ENCODE results near the gene IKZF1. TPM values are rescaled to one million over a fixed set of nuclear protein-coding genes. Genes with fewer than 3 reads are reported as not detected.

IKZF1 gene
- total and polyA plus RNA-seq, 2 of the 13 experiments (the other 11 are each of a cell fraction or from before 2014, with no cell fraction given) = not detected

- TF ChIP-seq HOMEZ (CRISPR knock-in tag; IDR thresholded peaks at IDR 0.05; ENCODE audit: low read depth) = peak; percentile 28; the same call in 1 of the 2 replicates
- no peak for TF ChIP-seq RARG (CRISPR knock-in tag; IDR thresholded peaks at IDR 0.05; ENCODE audit: low read depth)
- peak; percentile 71; the same call in 1 of the 2 replicates for TF ChIP-seq SIN3B (IDR thresholded peaks at IDR 0.05; ENCODE audit: low read length)
- peak; percentile 64 for TF ChIP-seq MXD1 (CRISPR knock-in tag; IDR thresholded peaks at IDR 0.05)
- peak; percentile 31; the same call in 1 of the 2 replicates for TF ChIP-seq MAZ (IDR thresholded peaks at IDR 0.05; ENCODE audit: borderline replicate concordance, low read depth, low read length)
- TF ChIP-seq MAZ (CRISPR knock-in tag; IDR thresholded peaks at IDR 0.05; ENCODE audit: low read depth) = peak; percentile 67
- peak; percentile 87; the same call in 1 of the 2 replicates for TF ChIP-seq KDM5B (CRISPR knock-in tag; IDR thresholded peaks at IDR 0.05; ENCODE audit: borderline replicate concordance)
- peak; percentile 96 for TF ChIP-seq DR1 (CRISPR knock-in tag; IDR thresholded peaks at IDR 0.05)
- peak; percentile 32; the same call in 1 of the 2 replicates for TF ChIP-seq PHF21A (CRISPR knock-in tag; IDR thresholded peaks at IDR 0.05)
- peak; percentile 18; the same call in 1 of the 2 replicates for TF ChIP-seq ZNF704 (CRISPR knock-in tag; IDR thresholded peaks at IDR 0.05; ENCODE audit: borderline replicate concordance)
- peak; percentile 75; the same call in 1 of the 2 replicates for TF ChIP-seq ZNF274 (CRISPR knock-in tag; IDR thresholded peaks at IDR 0.05)
- peak in 1 of 2 experiments; percentile 90; a peak in 2 of 4 replicates for TF ChIP-seq KLF16 (CRISPR knock-in tag; IDR thresholded peaks at IDR 0.05)
- TF ChIP-seq FOSL2 (CRISPR knock-in tag; IDR thresholded peaks at IDR 0.05) = peak; percentile 32; the same call in 1 of the 2 replicates
- peak; percentile 80 for TF ChIP-seq ASH2L (IDR thresholded peaks at IDR 0.05; ENCODE audit: insufficient read length, low read depth, low read length)
- peak; percentile 64; the same call in 1 of the 2 replicates for TF ChIP-seq ZNF563 (CRISPR knock-in tag; IDR thresholded peaks at IDR 0.05)
- TF ChIP-seq GPBP1L1 (CRISPR knock-in tag; IDR thresholded peaks at IDR 0.05) = no peak
- TF ChIP-seq EP300 (IDR thresholded peaks at IDR 0.05; ENCODE audit: low read depth in 2 of 2, low read length in 2 of 2) = no peak
- TF ChIP-seq EP300 (CRISPR knock-in tag; IDR thresholded peaks at IDR 0.05; ENCODE audit: borderline replicate concordance) = no peak
- TF ChIP-seq MED8 (CRISPR knock-in tag; IDR thresholded peaks at IDR 0.05; ENCODE audit: insufficient replicate concordance) = peak; percentile 66
- peak; percentile 62; the same call in 1 of the 2 replicates for TF ChIP-seq ATF2 (CRISPR knock-in tag; IDR thresholded peaks at IDR 0.05)
- TF ChIP-seq LBX2 (CRISPR knock-in tag; IDR thresholded peaks at IDR 0.05; ENCODE audit: borderline replicate concordance) = peak; percentile 88
- no peak for TF ChIP-seq SRSF9 (IDR thresholded peaks at IDR 0.05; ENCODE audit: borderline replicate concordance, insufficient read depth, low read depth, low read length, poor library complexity, severe bottlenecking)
These were observed 145.5 kb downstream of the IKZF1 start, which contains the start of gene FIGNL1 (continued) for GRCh38 chr7:50449881-50450589.
